Breast epithelium (tissue), 3 donors: Measurements from ENCODE around the gene PRKG1.

Experiments used
- CTCF ChIP-seq, 3 donors: fragments of 450-650 bp; IDR thresholded peaks; one replicate each; pipeline ENCODE4 v1.5.1; 2016 to 2017; ENCODE audit warnings: antibody characterized with exemption in 3 of 3, mild to moderate bottlenecking in 3 of 3, moderate library complexity in 3 of 3
- POLR2A ChIP-seq: fragments of 450-650 bp; IDR thresholded peaks from one replicate; pipeline ENCODE4 v1.6.1; 2016; ENCODE audit warnings: antibody characterized with exemption, mild to moderate bottlenecking, moderate library complexity
- POLR2AphosphoS5 ChIP-seq, 3 donors: sonication (generic); formaldehyde crosslinking; IDR thresholded peaks; one replicate each; pipeline ENCODE4 v1.6.1; 2017; ENCODE audit warnings: antibody characterized with exemption in 3 of 3

GRCh38 chr10:51896849-51897248 is 822.6 kb downstream of the PRKG1 start:
- TF ChIP-seq CTCF (IDR thresholded peaks at IDR 0.05) = no peak
- TF ChIP-seq POLR2A = no peak
- TF ChIP-seq POLR2AphosphoS5 (IDR thresholded peaks at IDR 0.05) = peak in 1 of 3 donors; percentile 42
